Gastrocnemius medialis (tissue), 4 donors: ENCODE data around the gene TARS3.

Source experiments
- POLR2A ChIP-seq, 2 donors: fragments of 450-650 bp; IDR thresholded peaks; one replicate each; pipeline ENCODE4 v1.6.1; 2017; ENCODE audit warnings: antibody characterized with exemption in 2 of 2, mild to moderate bottlenecking in 2 of 2, moderate library complexity in 2 of 2
- TF ChIP-seq, protein P1 (sequence below), 5 experiments: fragments of 450-650 bp in 3 of 5; fragments of 200-600 bp in 2 of 5; sonication (generic) in 2 of 5; IDR thresholded peaks in 4 of 5; conservative IDR thresholded peaks in 1 of 5; 1 replicate in 4 of 5; 2 replicates in 1 of 5; pipeline ENCODE4 v1.5.1; 2016 to 2019; ENCODE audit warnings: antibody characterized with exemption in 5 of 5, mild to moderate bottlenecking in 3 of 5, moderate library complexity in 3 of 5

DNA sequence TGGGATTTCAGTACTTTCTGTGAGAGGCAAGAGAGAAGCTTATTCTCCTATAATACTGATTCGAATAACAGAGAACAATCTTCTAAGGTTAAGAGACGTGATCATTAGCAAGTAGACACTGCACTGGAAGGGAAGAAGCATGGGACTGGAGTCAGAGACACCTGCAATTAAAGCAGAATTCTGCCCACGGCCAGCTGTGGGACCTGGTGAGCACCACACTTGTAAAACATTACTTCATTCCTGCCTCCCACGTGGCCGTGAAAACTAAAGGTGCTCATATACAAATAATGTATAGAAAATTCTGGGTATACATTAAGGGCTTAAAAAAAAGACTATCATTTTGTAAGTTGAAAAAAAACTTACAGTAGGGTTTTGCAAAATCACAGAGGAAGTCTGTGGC lies 74.1 kb downstream of the TARS3 start:
- no peak for TF ChIP-seq POLR2A (IDR thresholded peaks at IDR 0.05)
- TF ChIP-seq, protein P1, sequence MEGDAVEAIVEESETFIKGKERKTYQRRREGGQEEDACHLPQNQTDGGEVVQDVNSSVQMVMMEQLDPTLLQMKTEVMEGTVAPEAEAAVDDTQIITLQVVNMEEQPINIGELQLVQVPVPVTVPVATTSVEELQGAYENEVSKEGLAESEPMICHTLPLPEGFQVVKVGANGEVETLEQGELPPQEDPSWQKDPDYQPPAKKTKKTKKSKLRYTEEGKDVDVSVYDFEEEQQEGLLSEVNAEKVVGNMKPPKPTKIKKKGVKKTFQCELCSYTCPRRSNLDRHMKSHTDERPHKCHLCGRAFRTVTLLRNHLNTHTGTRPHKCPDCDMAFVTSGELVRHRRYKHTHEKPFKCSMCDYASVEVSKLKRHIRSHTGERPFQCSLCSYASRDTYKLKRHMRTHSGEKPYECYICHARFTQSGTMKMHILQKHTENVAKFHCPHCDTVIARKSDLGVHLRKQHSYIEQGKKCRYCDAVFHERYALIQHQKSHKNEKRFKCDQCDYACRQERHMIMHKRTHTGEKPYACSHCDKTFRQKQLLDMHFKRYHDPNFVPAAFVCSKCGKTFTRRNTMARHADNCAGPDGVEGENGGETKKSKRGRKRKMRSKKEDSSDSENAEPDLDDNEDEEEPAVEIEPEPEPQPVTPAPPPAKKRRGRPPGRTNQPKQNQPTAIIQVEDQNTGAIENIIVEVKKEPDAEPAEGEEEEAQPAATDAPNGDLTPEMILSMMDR (IDR thresholded peaks at IDR 0.05 in 4 of 5, conservative IDR thresholded peaks at IDR 0.05 in 1 of 5) = no peak
